Neutrophil (primary cell): ENCODE data around the gene SH3GLB2.
"Not testable (repeated sequence)": the region's sequence is repeated elsewhere in the genome, so short reads cannot be mapped to it uniquely, and the experiment has no call there.

Source experiments
- H3K27ac ChIP-seq: fragments of 200-600 bp; sonication (generic); 2 replicates; pipeline ENCODE4 v1.5.1; 2016; ENCODE audit warnings: mild to moderate bottlenecking, moderate library complexity
- H3K27me3 ChIP-seq: fragments of 200-600 bp; sonication (generic); 2 replicates; pipeline ENCODE4 v1.6.0; 2016; ENCODE audit warnings: mild to moderate bottlenecking
- H3K36me3 ChIP-seq: fragments of 200-600 bp; sonication (generic); 2 replicates; pipeline ENCODE4 v1.5.1; 2017
- H3K4me1 ChIP-seq, 2 experiments: fragments of 200-600 bp in 1 of 2; sonication (generic) in 1 of 2; 1 replicate in 1 of 2; 2 replicates in 1 of 2; pipeline versions ENCODE4 v1.5.1 to v1.6.1; 2013 to 2016; ENCODE audit warnings: low read depth in 1 of 2, low read length in 1 of 2, mild to moderate bottlenecking in 1 of 2, moderate library complexity in 1 of 2; ENCODE audit not compliant: control insufficient read depth in 1 of 2, insufficient read depth in 1 of 2
- H3K4me3 ChIP-seq, 2 experiments: fragments of 200-600 bp in 1 of 2; sonication (generic) in 1 of 2; 1 replicate in 1 of 2; 2 replicates in 1 of 2; pipeline ENCODE4 v1.5.1; 2013 to 2016; ENCODE audit warnings: low read depth in 1 of 2, low read length in 1 of 2, mild to moderate bottlenecking in 1 of 2, moderate library complexity in 1 of 2
- H3K9me3 ChIP-seq: fragments of 200-600 bp; sonication (generic); 2 replicates; pipeline ENCODE4 v1.5.1; 2016
- CTCF ChIP-seq: fragments of 200-600 bp; sonication (generic); IDR thresholded peaks from 2 replicates; pipeline ENCODE4 v1.5.1; 2016; ENCODE audit warnings: antibody characterized with exemption

Gene SH3GLB2

GRCh38 chr9:128987805-128988204 is 40.3 kb downstream of the SH3GLB2 start:
- TF ChIP-seq CTCF: no peak
- Histone ChIP-seq H3K36me3 (peaks cover 88% of the 10 kb centered on the region), H3K4me3 (no peak overlapping the region), H3K4me1 (no peaks in the 10 kb centered on the region), H3K9me3 (no peaks in the 10 kb centered on the region), H3K27me3 (no peaks in the 10 kb centered on the region), H3K27ac (no peak overlapping the region)

GRCh38 chr9:128986671-128987070 is 41.5 kb downstream of the SH3GLB2 start:
- H3K27ac ChIP-seq: no peak overlapping the region
- no peak for TF ChIP-seq CTCF
- H3K9me3 ChIP-seq: no peaks in the 10 kb centered on the region
- H3K4me3 ChIP-seq: no peak overlapping the region
- peaks cover 91% of the 10 kb centered on the region for H3K36me3 ChIP-seq
- H3K27me3 ChIP-seq: no peaks in the 10 kb centered on the region
- H3K4me1 ChIP-seq: no peaks in the 10 kb centered on the region

- no peaks in the 10 kb centered on the region for H3K9me3 ChIP-seq
- peaks cover 96% of the 10 kb centered on the region for H3K36me3 ChIP-seq
- no peaks in the 10 kb centered on the region for H3K4me1 ChIP-seq
- no peak overlapping the region for H3K27ac ChIP-seq
- no peak for TF ChIP-seq CTCF
- no peak overlapping the region for H3K4me3 ChIP-seq
- no peaks in the 10 kb centered on the region for H3K27me3 ChIP-seq
These were observed 44.6 kb downstream of the SH3GLB2 start for GRCh38 chr9:128983536-128983935.

GRCh38 chr9:128979111-128979510 is 49.0 kb downstream of the SH3GLB2 start:
- no peak overlapping the region for H3K4me3 ChIP-seq
- no peaks in the 10 kb centered on the region for H3K9me3 ChIP-seq
- H3K27me3 ChIP-seq: no peaks in the 10 kb centered on the region
- TF ChIP-seq CTCF: no peak
- H3K4me1 ChIP-seq: no peaks in the 10 kb centered on the region
- H3K27ac ChIP-seq: no peak overlapping the region
- H3K36me3 ChIP-seq: peaks cover 89% of the 10 kb centered on the region

GRCh38 chr9:128972956-128973355 is 55.2 kb downstream of the SH3GLB2 start:
- Histone ChIP-seq H3K27me3 (no peaks in the 10 kb centered on the region), H3K27ac (no peak overlapping the region), H3K4me3 (no peak overlapping the region), H3K4me1 (no peaks in the 10 kb centered on the region), H3K36me3 (peaks cover 84% of the 10 kb centered on the region), H3K9me3 (no peaks in the 10 kb centered on the region)
- TF ChIP-seq CTCF: no peak

GRCh38 chr9:128969491-128969890 is 58.6 kb downstream of the SH3GLB2 start:
- H3K36me3 ChIP-seq: peaks cover 54% of the 10 kb centered on the region
- no peak overlapping the region for H3K4me3 ChIP-seq
- no peaks in the 10 kb centered on the region for H3K27me3 ChIP-seq
- H3K4me1 ChIP-seq: no peaks in the 10 kb centered on the region
- H3K9me3 ChIP-seq: no peaks in the 10 kb centered on the region
- no peak overlapping the region for H3K27ac ChIP-seq
- no peak for TF ChIP-seq CTCF

- not testable (repeated sequence) for H3K27ac ChIP-seq, H3K9me3 ChIP-seq, H3K4me3 ChIP-seq, H3K27me3 ChIP-seq, H3K4me1 ChIP-seq
- peaks cover 29% of the 10 kb centered on the region for H3K36me3 ChIP-seq
These were observed 66.7 kb downstream of the SH3GLB2 start for GRCh38 chr9:128961403-128961802.
